ENCODE data around the gene TBC1D25.
A peak's percentile ranks its signal among the peaks of the same experiment; 100 is the strongest.
"Not testable (repeated sequence)": the region's sequence is repeated elsewhere in the genome, so short reads cannot be mapped to it uniquely, and the experiment has no call there.

Gene TBC1D25

DNA sequence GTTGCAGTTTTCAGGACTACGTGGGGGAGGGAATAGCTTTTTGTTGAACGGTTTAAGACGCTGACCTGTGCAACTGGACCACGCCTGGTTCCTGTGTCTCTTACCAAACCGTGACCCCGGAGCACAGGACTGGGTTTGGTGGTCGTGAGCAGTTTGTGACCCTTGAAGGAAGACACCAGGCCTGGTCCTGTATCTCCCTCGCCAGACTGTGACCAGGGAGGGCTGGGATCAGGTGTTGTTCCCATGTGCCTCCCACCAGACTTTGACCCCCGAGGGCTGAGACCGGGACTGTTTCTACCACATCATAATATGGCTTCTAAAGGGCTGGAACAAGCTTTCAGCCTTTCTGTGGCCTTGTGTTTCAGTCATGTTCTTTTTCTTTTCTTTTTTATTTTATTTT, 17.2 kb upstream of the TBC1D25 start:
- no peak for DNase-seq
- Histone ChIP-seq H3K27me3 (replicated peaks) (no peaks in the 10 kb centered on the region), H3K36me3 (replicated peaks) (no peaks in the 10 kb centered on the region), H3K27ac (peak overlapping the region; percentile 55), H3K4me3 (ENCODE audit: low read depth, low read length) (peak overlapping the region; percentile 69)
- in situ Hi-C loops (cut with HindIII; ENCODE audit: low pct_ligation_motif_present, low sequenced_read_pairs), result no loop called here
- no peak for TF ChIP-seq CTCF (IDR thresholded peaks at IDR 0.05; ENCODE audit: low read depth, low read length, missing control alignments)

GRCh38 chrX:48523682-48524081, 15.8 kb upstream of the TBC1D25 start:
- no peak overlapping the region for H3K27ac ChIP-seq
- no peak overlapping the region for H3K4me3 ChIP-seq (ENCODE audit: low read depth, low read length)
- H3K36me3 ChIP-seq (replicated peaks), result peaks cover 2% of the 10 kb centered on the region
- no peak for DNase-seq
- no peaks in the 10 kb centered on the region for H3K27me3 ChIP-seq (replicated peaks)
- in situ Hi-C loops (cut with HindIII; ENCODE audit: low pct_ligation_motif_present, low sequenced_read_pairs), result no loop called here
- no peak for TF ChIP-seq CTCF (IDR thresholded peaks at IDR 0.05; ENCODE audit: low read depth, low read length, missing control alignments)

DNA sequence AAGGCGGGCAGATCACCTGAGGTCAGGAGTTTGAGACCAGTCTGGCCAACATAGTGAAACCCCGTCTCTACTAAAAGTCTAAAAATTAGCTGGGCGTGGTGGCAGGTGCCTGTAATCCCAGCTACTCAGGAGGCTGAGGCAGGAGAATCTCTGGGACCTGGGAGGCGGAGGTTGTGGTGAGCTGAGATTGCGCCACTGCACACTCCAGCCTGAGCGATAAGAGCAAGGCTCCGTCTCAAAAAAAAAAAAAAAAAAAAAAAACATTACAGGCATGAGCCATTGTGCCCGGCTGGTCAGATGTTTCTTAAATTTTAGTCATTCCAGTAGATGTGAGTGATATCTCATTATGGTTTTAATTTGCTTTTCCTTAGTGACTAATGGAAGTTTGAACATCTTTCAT, 13.7 kb upstream of the TBC1D25 start:
- H3K36me3 ChIP-seq (replicated peaks); DNase-seq; H3K4me3 ChIP-seq (ENCODE audit: low read depth, low read length); H3K27me3 ChIP-seq (replicated peaks); H3K27ac ChIP-seq; in situ Hi-C loops (cut with HindIII; ENCODE audit: low pct_ligation_motif_present, low sequenced_read_pairs): not testable (repeated sequence)

DNA sequence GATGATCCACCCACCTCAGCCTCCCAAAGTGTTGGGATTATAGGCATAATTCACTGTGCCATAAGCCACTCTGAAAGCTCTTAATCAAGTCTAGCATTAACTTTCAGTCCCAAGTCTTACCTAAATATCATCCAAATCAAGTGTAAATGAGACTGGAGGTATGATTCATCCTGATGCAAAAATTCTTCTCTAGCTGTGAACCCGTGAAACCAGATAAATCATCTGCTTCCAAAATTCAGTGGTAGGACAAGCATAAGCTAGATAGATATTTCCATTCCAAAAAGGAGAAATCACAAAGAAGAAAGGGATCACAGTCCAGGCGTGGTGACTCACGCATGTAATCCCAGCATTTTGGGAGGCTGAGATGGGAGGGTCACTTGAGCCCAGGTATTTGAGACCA, 8.8 kb upstream of the TBC1D25 start:
- no peak for DNase-seq
- Histone ChIP-seq H3K27me3 (replicated peaks) (no peaks in the 10 kb centered on the region), H3K27ac (no peak overlapping the region), H3K4me3 (ENCODE audit: low read depth, low read length) (no peak overlapping the region), H3K36me3 (replicated peaks) (peaks cover 2% of the 10 kb centered on the region)
- in situ Hi-C loops (cut with HindIII; ENCODE audit: low pct_ligation_motif_present, low sequenced_read_pairs), result no loop called here
- no peak for TF ChIP-seq CTCF (IDR thresholded peaks at IDR 0.05; ENCODE audit: low read depth, low read length, missing control alignments)

DNA sequence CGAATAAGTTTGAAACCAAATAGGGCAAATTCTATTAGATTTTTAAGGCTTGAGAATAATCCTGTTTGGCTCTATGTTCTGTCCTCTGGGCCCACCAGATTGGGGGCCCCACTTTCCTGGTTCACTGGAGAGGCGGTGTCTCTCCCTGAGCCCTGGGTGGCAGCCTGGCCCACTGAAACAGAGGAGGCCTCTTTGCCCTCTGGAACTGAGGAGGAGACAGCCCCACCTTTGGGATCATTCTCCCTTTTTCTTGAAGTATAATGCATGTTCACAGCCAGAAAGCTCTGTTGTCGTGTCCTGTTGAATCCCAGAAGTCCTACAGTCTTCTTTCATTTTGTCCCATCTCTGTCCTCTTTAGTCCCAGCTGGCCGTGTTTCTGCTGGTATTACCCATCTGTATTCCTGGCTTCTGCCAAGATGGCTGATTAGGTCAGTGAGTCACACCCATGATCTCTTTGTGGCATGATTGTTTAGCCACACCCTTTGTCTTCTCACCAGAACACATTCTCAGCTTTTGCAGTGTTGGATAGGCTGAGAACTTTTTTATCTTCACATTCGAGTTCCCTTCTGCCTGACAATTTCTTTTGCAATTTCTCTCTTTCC, 8.1 kb upstream of the TBC1D25 start:
- peaks cover 2% of the 10 kb centered on the region for H3K36me3 ChIP-seq (replicated peaks)
- in situ Hi-C loops (cut with HindIII; ENCODE audit: low pct_ligation_motif_present, low sequenced_read_pairs), result no loop called here
- no peak overlapping the region for H3K4me3 ChIP-seq (ENCODE audit: low read depth, low read length)
- peak overlapping the region; percentile 79 for H3K27ac ChIP-seq
- DNase-seq, result peak; percentile 56
- H3K27me3 ChIP-seq (replicated peaks), result no peaks in the 10 kb centered on the region
- no peak for TF ChIP-seq CTCF (IDR thresholded peaks at IDR 0.05; ENCODE audit: low read depth, low read length, missing control alignments)

DNA sequence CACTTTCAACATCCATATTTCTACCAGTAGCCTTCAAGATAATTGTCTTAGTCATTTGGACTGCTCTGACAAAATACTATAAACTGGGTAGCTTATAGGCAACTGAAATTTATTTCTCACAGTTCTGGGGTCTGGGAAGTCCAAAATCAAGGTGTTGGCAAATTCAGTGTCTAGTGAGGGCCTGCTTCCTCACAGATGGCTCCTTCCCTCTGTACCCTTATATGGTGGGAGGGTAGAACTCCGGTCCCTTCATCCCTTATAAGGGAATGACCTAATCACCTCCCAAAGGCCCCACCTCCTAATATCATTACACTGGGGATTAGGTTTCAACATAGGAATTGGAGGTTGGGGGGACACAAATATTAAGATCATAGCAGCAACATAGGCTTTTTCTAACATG, 7.4 kb upstream of the TBC1D25 start:
- no peak for DNase-seq
- Histone ChIP-seq H3K27me3 (replicated peaks) (no peaks in the 10 kb centered on the region), H3K27ac (peak overlapping the region; percentile 79), H3K36me3 (replicated peaks) (peaks cover 2% of the 10 kb centered on the region), H3K4me3 (ENCODE audit: low read depth, low read length) (no peak overlapping the region)
- TF ChIP-seq CTCF (IDR thresholded peaks at IDR 0.05; ENCODE audit: low read depth, low read length, missing control alignments), result no peak
- in situ Hi-C loops (cut with HindIII; ENCODE audit: low pct_ligation_motif_present, low sequenced_read_pairs), result no loop called here

Measured in brain microvascular endothelial cell (primary cell).